ENCODE data around the gene UBR2. TPM values are rescaled to one million over a fixed set of nuclear protein-coding genes. Genes with fewer than 3 reads are reported as not detected.

The UBR2 gene
- total and polyA plus RNA-seq, 2 donors (not counting 3 experiments of a cell fraction or from before 2014, with no cell fraction given), result 8.0 to 22.3 TPM

DNA sequence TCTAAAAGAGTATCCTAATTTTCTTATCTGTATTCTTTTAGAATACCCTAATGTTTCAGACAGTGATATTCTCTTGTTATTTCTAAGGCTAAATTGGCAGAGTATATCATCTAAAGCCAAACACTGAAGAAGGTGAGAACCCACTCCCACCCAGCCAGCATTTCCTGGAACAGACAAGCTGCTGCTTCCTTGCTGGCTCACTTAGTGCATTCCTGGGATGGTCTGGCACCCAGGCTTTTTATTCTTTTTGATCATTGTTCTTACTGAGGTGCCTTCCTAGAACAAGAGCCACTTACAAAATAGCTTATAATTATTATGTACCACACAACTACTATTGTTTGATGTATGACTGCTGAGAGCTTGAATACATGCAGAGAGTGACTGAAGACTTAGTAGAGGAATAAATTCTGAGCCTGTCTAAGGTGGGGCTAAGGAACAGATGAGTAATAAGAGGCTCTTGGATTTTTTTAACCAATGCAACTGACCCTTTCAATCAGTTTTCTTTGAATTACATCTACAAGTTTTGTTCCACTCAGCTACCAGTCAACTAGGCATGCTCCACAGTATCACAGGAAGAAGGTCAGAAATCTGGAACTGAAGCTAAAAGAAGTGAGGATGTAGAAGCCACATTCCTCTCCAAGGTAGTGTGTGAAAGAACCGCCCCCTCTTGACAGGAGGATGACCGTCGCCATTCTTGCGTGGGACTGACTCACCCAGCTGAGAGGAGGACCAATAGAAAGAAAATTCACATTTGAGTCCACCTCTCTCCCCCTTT lies 128.5 kb downstream of the UBR2 start:
- BruUV-seq (replicated peaks), result no TSS peak
- H3K27me3 ChIP-seq (ENCODE audit: control insufficient read depth in 2 of 2, insufficient read depth in 2 of 2, low read length in 2 of 2), result no peaks in the 10 kb centered on the region
- peak overlapping the region; percentile 34 for H3K27ac ChIP-seq (ENCODE audit: insufficient read depth, low read depth, low read length)
- H4K20me1 ChIP-seq (replicated peaks; ENCODE audit: control insufficient read depth, extremely low read depth, insufficient read depth, low read length), result no peaks in the 10 kb centered on the region
- H3K79me2 ChIP-seq (ENCODE audit: control insufficient read depth, insufficient read depth, low read length), result no peaks in the 10 kb centered on the region
- ChIA-PET POLR2A (interaction anchor here (1.0 kb wide), 1 partner anchor 10 kb away, joined by 3 read pairs; no protein-coding TSS in a partner anchor), CTCF (interaction anchor here (0.7 to 3.6 kb wide), 14 partner anchors 9 to 190 kb away, joined by 3 to 37 read pairs (median 3); partner anchors contain the start of genes BICRAL and TBCC)
- peaks cover 5 to 19% of the 10 kb centered on the region in 2 experiments for H3K36me3 ChIP-seq (ENCODE audit: control insufficient read depth in 2 of 2, extremely low read depth in 1 of 2, insufficient read depth in 2 of 2, low read length in 2 of 2)
- intact Hi-C loops (cut with micrococcal nuclease) (loop anchor here (1.0 to 2.0 kb wide), 2 partner anchors 34 to 185 kb away; no protein-coding TSS in a partner anchor), dilution Hi-C loops (cut with MboI; ENCODE audit: extremely low pct_ligation_motif_present, low sequenced_read_pairs) (no loop called here)
- DNase-seq (ENCODE audit: low read depth, low spot score) (peak; percentile 60), FAIRE-seq (peak; percentile 50)
- peaks cover 14% of the 10 kb centered on the region for H3K4me1 ChIP-seq (ENCODE audit: control insufficient read depth, extremely low read depth, insufficient read depth, low read length)
- H2AFZ ChIP-seq (ENCODE audit: low read depth, low read length), result no peak overlapping the region
- peak overlapping the region; percentile 25 for H3K4me2 ChIP-seq (ENCODE audit: insufficient read depth, low read length)
- no peak overlapping the region for H3K4me3 ChIP-seq (replicated peaks in 1 of 3; ENCODE audit: insufficient read depth in 1 of 3, low read depth in 1 of 3, low read length in 3 of 3)
- H3K9me3 ChIP-seq (replicated peaks; ENCODE audit: control insufficient read depth, insufficient read depth, low read length), result no peaks in the 10 kb centered on the region
- H3K9me1 ChIP-seq (replicated peaks; ENCODE audit: control insufficient read depth, extremely low read depth, insufficient read depth, low read length), result no peaks in the 10 kb centered on the region
- no peak overlapping the region for H3K9ac ChIP-seq (replicated peaks; ENCODE audit: extremely low read depth, insufficient read depth, low read length)
- no peak for TF ChIP-seq MYC (IDR thresholded peaks at IDR 0.05; ENCODE audit: low read depth, low read length)
- no peak for TF ChIP-seq POLR2AphosphoS5 (IDR thresholded peaks at IDR 0.05; ENCODE audit: insufficient read depth, low read depth, low read length)
- TF ChIP-seq, protein P1, sequence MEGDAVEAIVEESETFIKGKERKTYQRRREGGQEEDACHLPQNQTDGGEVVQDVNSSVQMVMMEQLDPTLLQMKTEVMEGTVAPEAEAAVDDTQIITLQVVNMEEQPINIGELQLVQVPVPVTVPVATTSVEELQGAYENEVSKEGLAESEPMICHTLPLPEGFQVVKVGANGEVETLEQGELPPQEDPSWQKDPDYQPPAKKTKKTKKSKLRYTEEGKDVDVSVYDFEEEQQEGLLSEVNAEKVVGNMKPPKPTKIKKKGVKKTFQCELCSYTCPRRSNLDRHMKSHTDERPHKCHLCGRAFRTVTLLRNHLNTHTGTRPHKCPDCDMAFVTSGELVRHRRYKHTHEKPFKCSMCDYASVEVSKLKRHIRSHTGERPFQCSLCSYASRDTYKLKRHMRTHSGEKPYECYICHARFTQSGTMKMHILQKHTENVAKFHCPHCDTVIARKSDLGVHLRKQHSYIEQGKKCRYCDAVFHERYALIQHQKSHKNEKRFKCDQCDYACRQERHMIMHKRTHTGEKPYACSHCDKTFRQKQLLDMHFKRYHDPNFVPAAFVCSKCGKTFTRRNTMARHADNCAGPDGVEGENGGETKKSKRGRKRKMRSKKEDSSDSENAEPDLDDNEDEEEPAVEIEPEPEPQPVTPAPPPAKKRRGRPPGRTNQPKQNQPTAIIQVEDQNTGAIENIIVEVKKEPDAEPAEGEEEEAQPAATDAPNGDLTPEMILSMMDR (IDR thresholded peaks at IDR 0.05; ENCODE audit: extremely low read depth in 1 of 2, insufficient read depth in 1 of 2, low read depth in 1 of 2, low read length in 2 of 2), result no peak

Measured in endothelial cell of umbilical vein (primary cell).